ENCODE measurements around the gene PSD2. TPM values are rescaled to one million over a fixed set of nuclear protein-coding genes. Genes with fewer than 3 reads are reported as not detected.

PSD2 gene
- total and polyA plus RNA-seq, 2 experiments from 2014 or later: 0.08 to 0.10 TPM

GRCh38 chr5:139796061-139796806 lies 626 bp downstream of the PSD2 start:
- peak overlapping the region; percentile 73 for H3K4me3 Mint-ChIP-seq
- H3K36me3 ChIP-seq (ENCODE audit: insufficient read depth): no peaks in the 10 kb centered on the region
- peaks cover 9% of the 10 kb centered on the region for H3K4me1 Mint-ChIP-seq
- H3K79me2 ChIP-seq (replicated peaks; ENCODE audit: insufficient read depth): no peaks in the 10 kb centered on the region
- H3K4me3 ChIP-seq: peak overlapping the region; percentile 78
- TF ChIP-seq ETS1 (IDR thresholded peaks at IDR 0.05): no peak
- no peak for TF ChIP-seq REST (IDR thresholded peaks at IDR 0.05; ENCODE audit: unreplicated experiment)
- TF ChIP-seq ZNF462 (CRISPR knock-in tag; IDR thresholded peaks at IDR 0.05): no peak
- peak; percentile 38 for TF ChIP-seq EZH2 (IDR thresholded peaks at IDR 0.05; ENCODE audit: low read depth, unreplicated experiment)
- no peaks in the 10 kb centered on the region; the same call in 1 of the 2 replicates for H4K20me1 ChIP-seq (replicated peaks; ENCODE audit: insufficient read depth)
- no peaks in the 10 kb centered on the region for H3K9me2 ChIP-seq (ENCODE audit: insufficient read depth)
- peaks cover 65% of the 10 kb centered on the region for H3K27me3 Mint-ChIP-seq (ENCODE audit: insufficient read depth, low read depth, poor library complexity)
- H3K4me1 ChIP-seq (ENCODE audit: insufficient read depth): peaks cover 6% of the 10 kb centered on the region; the same call in 1 of the 2 replicates
- no peak overlapping the region for H2AFZ ChIP-seq
- no peak overlapping the region for H3K27ac ChIP-seq (ENCODE audit: low read depth)
- no peaks in the 10 kb centered on the region for H3F3A ChIP-seq (replicated peaks; ENCODE audit: low read depth)
- peak overlapping the region; percentile 91 for H3K4me2 ChIP-seq
- ATAC-seq (peak; percentile 57), DNase-seq (ENCODE audit: low spot score) (peak; percentile 70)
- no peaks in the 10 kb centered on the region; the same call in 2 of the 3 replicates for H3K36me3 Mint-ChIP-seq (ENCODE audit: low read depth)
- no peaks in the 10 kb centered on the region; the same call in 1 of the 3 replicates for H3K9me3 Mint-ChIP-seq
- H3K27ac Mint-ChIP-seq: no peak overlapping the region
- H3K27me3 ChIP-seq (ENCODE audit: insufficient read depth): peaks cover 80% of the 10 kb centered on the region
